Measurements from ENCODE around the gene ARRDC3. TPM values are rescaled to one million over a fixed set of nuclear protein-coding genes. Genes with fewer than 3 reads are reported as not detected.

The ARRDC3 gene
- total RNA-seq, 2 donors from 2014 or later = 28.0 to 37.6 TPM

GRCh38 chr5:91419571-91420537, 36.7 kb upstream of the ARRDC3 start:
- Histone ChIP-seq H3K27me3 (no peaks in the 10 kb centered on the region), H3K9ac (ENCODE audit: low read depth in 2 of 2, low read length in 2 of 2) (no peak overlapping the region)
- intact Hi-C loops (cut with DNase I) = loop anchor here (5.0 to 10.0 kb wide), 2 partner anchors 485 to 553 kb away; no protein-coding TSS in a partner anchor

GRCh38 chr5:91419136-91419535, 36.0 kb upstream of the ARRDC3 start:
- H3K27me3 ChIP-seq = no peaks in the 10 kb centered on the region
- H3K4me1 ChIP-seq = no peaks in the 10 kb centered on the region
- no peak overlapping the region for H3K9ac ChIP-seq (ENCODE audit: low read depth in 2 of 2, low read length in 2 of 2)
- no peak overlapping the region for H3K4me3 ChIP-seq
- no peaks in the 10 kb centered on the region for H3K36me3 ChIP-seq
- no peak for TF ChIP-seq CTCF (IDR thresholded peaks at IDR 0.05)
- H3K27ac ChIP-seq = no peak overlapping the region
- H3K9me3 ChIP-seq = no peaks in the 10 kb centered on the region
- no peak for DNase-seq
- intact Hi-C loops (cut with DNase I) = loop anchor here (5.0 to 10.0 kb wide), 2 partner anchors 484 to 552 kb away; no protein-coding TSS in a partner anchor

More at GRCh38 chr5:91419571-91420537, 36.7 kb upstream of the ARRDC3 start:
- no peaks in the 10 kb centered on the region for H3K4me1 ChIP-seq
- TF ChIP-seq CTCF (IDR thresholded peaks at IDR 0.05) = peak; percentile 79
- no peaks in the 10 kb centered on the region for H3K9me3 ChIP-seq
- H3K36me3 ChIP-seq = no peaks in the 10 kb centered on the region
- DNase-seq = peak; percentile 74
- no peak overlapping the region for H3K4me3 ChIP-seq
- no peak overlapping the region for H3K27ac ChIP-seq

GRCh38 chr5:91418158-91418557, 35.0 kb upstream of the ARRDC3 start:
- no peak for DNase-seq
- TF ChIP-seq CTCF (IDR thresholded peaks at IDR 0.05) = no peak
- Histone ChIP-seq H3K36me3 (no peaks in the 10 kb centered on the region), H3K27me3 (no peaks in the 10 kb centered on the region), H3K4me1 (no peaks in the 10 kb centered on the region), H3K27ac (no peak overlapping the region), H3K4me3 (no peak overlapping the region), H3K9ac (ENCODE audit: low read depth in 2 of 2, low read length in 2 of 2) (no peak overlapping the region), H3K9me3 (no peaks in the 10 kb centered on the region)
- intact Hi-C loops (cut with DNase I) = loop anchor here (5.0 to 10.0 kb wide), 2 partner anchors 483 to 551 kb away; no protein-coding TSS in a partner anchor

GRCh38 chr5:91417219-91417618, 34.1 kb upstream of the ARRDC3 start:
- H3K9me3 ChIP-seq = no peaks in the 10 kb centered on the region
- H3K27me3 ChIP-seq = no peaks in the 10 kb centered on the region
- intact Hi-C loops (cut with DNase I) = loop anchor here (5.0 to 10.0 kb wide), 2 partner anchors 482 to 550 kb away; no protein-coding TSS in a partner anchor
- H3K4me1 ChIP-seq = no peaks in the 10 kb centered on the region
- H3K4me3 ChIP-seq = no peak overlapping the region
- TF ChIP-seq CTCF (IDR thresholded peaks at IDR 0.05) = no peak
- H3K27ac ChIP-seq = no peak overlapping the region
- H3K36me3 ChIP-seq = no peaks in the 10 kb centered on the region
- no peak for DNase-seq
- H3K9ac ChIP-seq (ENCODE audit: low read depth in 2 of 2, low read length in 2 of 2) = no peak overlapping the region

- Histone ChIP-seq H3K9me3 (no peaks in the 10 kb centered on the region), H3K4me1 (no peaks in the 10 kb centered on the region), H3K9ac (ENCODE audit: low read depth in 2 of 2, low read length in 2 of 2) (no peak overlapping the region), H3K36me3 (no peaks in the 10 kb centered on the region), H3K27ac (no peak overlapping the region), H3K4me3 (no peak overlapping the region), H3K27me3 (no peaks in the 10 kb centered on the region)
- TF ChIP-seq CTCF (IDR thresholded peaks at IDR 0.05) = no peak
- no peak for DNase-seq
- intact Hi-C loops (cut with DNase I) = loop anchor here (5.0 to 10.0 kb wide), 2 partner anchors 482 to 549 kb away; no protein-coding TSS in a partner anchor
Observed at GRCh38 chr5:91416491-91416890, 33.4 kb upstream of the ARRDC3 start.

Measured in colonic mucosa (tissue), 4 donors.